Measurements from ENCODE around the gene DEGS1. TPM values are rescaled to one million over a fixed set of nuclear protein-coding genes. Genes with fewer than 3 reads are reported as not detected.
A peak's percentile ranks its signal among the peaks of the same experiment; 100 is the strongest.

DEGS1 gene
- total RNA-seq, 1 donor from 2014 or later: 55.5 TPM

DNA sequence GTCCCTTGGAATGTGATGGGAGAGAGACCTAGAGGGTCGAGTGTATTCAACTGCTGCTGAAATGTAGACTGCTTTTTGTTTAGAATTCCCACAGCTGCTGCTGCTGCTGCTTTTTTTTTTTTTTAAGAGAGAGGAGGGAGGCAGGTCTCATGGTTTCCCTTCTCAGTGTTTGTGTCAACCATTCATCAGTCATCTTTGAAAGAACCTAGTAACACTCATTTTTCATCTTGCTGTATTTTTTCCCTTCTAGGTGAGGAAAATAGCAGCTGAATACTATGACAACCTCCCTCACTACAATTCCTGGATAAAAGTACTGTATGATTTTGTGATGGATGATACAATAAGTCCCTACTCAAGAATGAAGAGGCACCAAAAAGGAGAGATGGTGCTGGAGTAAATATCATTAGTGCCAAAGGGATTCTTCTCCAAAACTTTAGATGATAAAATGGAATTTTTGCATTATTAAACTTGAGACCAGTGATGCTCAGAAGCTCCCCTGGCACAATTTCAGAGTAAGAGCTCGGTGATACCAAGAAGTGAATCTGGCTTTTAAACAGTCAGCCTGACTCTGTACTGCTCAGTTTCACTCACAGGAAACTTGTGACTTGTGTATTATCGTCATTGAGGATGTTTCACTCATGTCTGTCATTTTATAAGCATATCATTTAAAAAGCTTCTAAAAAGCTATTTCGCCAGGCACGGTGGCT, 9.2 kb downstream of the DEGS1 start:
- H3K4me3 Mint-ChIP-seq: peak overlapping the region; percentile 15
- peak; percentile 78 for ATAC-seq (ENCODE audit: low read depth)
- intact Hi-C loops (cut with micrococcal nuclease): loop anchor here (1.0 kb wide), 1 partner anchor 9 kb away; the partner anchor contains the start of gene DEGS1
- peaks cover 3% of the 10 kb centered on the region for H3K9me3 Mint-ChIP-seq
- H3K36me3 Mint-ChIP-seq (ENCODE audit: low read depth): peaks cover 56% of the 10 kb centered on the region
- H3K4me1 Mint-ChIP-seq: peaks cover 40% of the 10 kb centered on the region
- POLR2A ChIA-PET: interaction anchor here (0.6 to 3.3 kb wide), 8 partner anchors 8 to 48 kb away, joined by 3 to 43 read pairs (median 5); partner anchors contain the start of gene DEGS1
- DNase-seq: no peak
- CTCF ChIA-PET: no interaction called here
- TF ChIP-seq, protein P1, sequence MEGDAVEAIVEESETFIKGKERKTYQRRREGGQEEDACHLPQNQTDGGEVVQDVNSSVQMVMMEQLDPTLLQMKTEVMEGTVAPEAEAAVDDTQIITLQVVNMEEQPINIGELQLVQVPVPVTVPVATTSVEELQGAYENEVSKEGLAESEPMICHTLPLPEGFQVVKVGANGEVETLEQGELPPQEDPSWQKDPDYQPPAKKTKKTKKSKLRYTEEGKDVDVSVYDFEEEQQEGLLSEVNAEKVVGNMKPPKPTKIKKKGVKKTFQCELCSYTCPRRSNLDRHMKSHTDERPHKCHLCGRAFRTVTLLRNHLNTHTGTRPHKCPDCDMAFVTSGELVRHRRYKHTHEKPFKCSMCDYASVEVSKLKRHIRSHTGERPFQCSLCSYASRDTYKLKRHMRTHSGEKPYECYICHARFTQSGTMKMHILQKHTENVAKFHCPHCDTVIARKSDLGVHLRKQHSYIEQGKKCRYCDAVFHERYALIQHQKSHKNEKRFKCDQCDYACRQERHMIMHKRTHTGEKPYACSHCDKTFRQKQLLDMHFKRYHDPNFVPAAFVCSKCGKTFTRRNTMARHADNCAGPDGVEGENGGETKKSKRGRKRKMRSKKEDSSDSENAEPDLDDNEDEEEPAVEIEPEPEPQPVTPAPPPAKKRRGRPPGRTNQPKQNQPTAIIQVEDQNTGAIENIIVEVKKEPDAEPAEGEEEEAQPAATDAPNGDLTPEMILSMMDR (IDR thresholded peaks at IDR 0.05): no peak
- H3K27me3 Mint-ChIP-seq: no peaks in the 10 kb centered on the region
- peak overlapping the region; percentile 41 for H3K27ac Mint-ChIP-seq

GRCh38 chr1:224193319-224193966, 10.4 kb downstream of the DEGS1 start:
- TF ChIP-seq, protein P1 (IDR thresholded peaks at IDR 0.05): no peak
- Mint-ChIP-seq H3K27ac (peak overlapping the region; percentile 24), H3K9me3 (peaks cover 1% of the 10 kb centered on the region), H3K36me3 (ENCODE audit: low read depth) (peaks cover 51% of the 10 kb centered on the region), H3K27me3 (no peaks in the 10 kb centered on the region), H3K4me1 (peaks cover 34% of the 10 kb centered on the region), H3K4me3 (no peak overlapping the region)
- no peak for ATAC-seq (ENCODE audit: low read depth)
- CTCF ChIA-PET: interaction anchor here (0.9 kb wide), 1 partner anchor 9 kb away, joined by 3 read pairs; no protein-coding TSS in a partner anchor
- no peak for DNase-seq
- POLR2A ChIA-PET: interaction anchor here (0.8 to 3.3 kb wide), 6 partner anchors 10 to 49 kb away, joined by 3 to 43 read pairs (median 5); partner anchors contain the start of gene DEGS1
- intact Hi-C loops (cut with micrococcal nuclease): no loop called here

GRCh38 chr1:224196813-224197600, 14.0 kb downstream of the DEGS1 start:
- Mint-ChIP-seq H3K36me3 (ENCODE audit: low read depth) (peaks cover 26% of the 10 kb centered on the region), H3K4me1 (peaks cover 20% of the 10 kb centered on the region), H3K27me3 (no peaks in the 10 kb centered on the region), H3K4me3 (no peak overlapping the region), H3K27ac (no peak overlapping the region), H3K9me3 (no peaks in the 10 kb centered on the region)
- ATAC-seq (ENCODE audit: low read depth): no peak
- intact Hi-C loops (cut with micrococcal nuclease): no loop called here
- TF ChIP-seq, protein P1 (IDR thresholded peaks at IDR 0.05): no peak
- no peak for DNase-seq
- ChIA-PET POLR2A (interaction anchor here (0.7 kb wide), 2 partner anchors 58 to 74 kb away, joined by 5 to 8 read pairs; no protein-coding TSS in a partner anchor), CTCF (no interaction called here)

DNA sequence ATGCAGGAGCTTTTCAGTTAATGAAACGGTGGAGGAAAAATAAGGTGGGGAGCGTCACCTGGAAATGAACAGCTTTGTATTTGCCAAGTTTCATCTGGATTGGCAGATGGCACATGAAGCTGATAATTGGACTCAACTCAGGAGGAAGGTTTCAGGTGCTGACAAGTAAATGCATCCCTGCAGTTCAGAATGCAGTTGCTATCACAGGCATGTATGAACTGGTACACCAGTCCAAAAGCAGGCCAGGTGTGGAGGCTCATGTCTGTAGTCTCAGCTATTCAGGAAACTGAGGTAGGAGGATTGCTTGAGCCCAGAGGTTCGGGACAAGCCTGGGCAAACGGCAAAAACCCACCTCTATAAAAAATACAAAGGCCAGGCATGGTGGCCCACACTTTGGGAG, 15.5 kb downstream of the DEGS1 start:
- TF ChIP-seq, protein P1 (IDR thresholded peaks at IDR 0.05): no peak
- CTCF ChIA-PET: no interaction called here
- Mint-ChIP-seq H3K4me3 (no peak overlapping the region), H3K36me3 (ENCODE audit: low read depth) (peaks cover 14% of the 10 kb centered on the region), H3K4me1 (peaks cover 21% of the 10 kb centered on the region), H3K27ac (no peak overlapping the region), H3K27me3 (no peaks in the 10 kb centered on the region), H3K9me3 (no peaks in the 10 kb centered on the region)
- intact Hi-C loops (cut with micrococcal nuclease): no loop called here
- ATAC-seq (ENCODE audit: low read depth): no peak
- POLR2A ChIA-PET: interaction anchor here (1.2 kb wide), 1 partner anchor 16 kb away, joined by 13 read pairs; the partner anchor contains the start of gene DEGS1
- no peak for DNase-seq
